ENCODE data around the gene SCAI. TPM values are rescaled to one million over a fixed set of nuclear protein-coding genes. Genes with fewer than 3 reads are reported as not detected.
"Not testable (repeated sequence)": the region's sequence is repeated elsewhere in the genome, so short reads cannot be mapped to it uniquely, and the experiment has no call there.

Gene SCAI
- total RNA-seq, 1 experiment from 2014 or later = 3.9 TPM

- DNase-seq (ENCODE audit: low spot score) = no peak
These were observed 195.5 kb downstream of the SCAI start for GRCh38 chr9:124947727-124948391.

- no peak for DNase-seq (ENCODE audit: low spot score)
These were observed 197.2 kb downstream of the SCAI start for GRCh38 chr9:124946167-124946566.

- DNase-seq (ENCODE audit: low spot score) = peak; percentile 26
These were observed 201.4 kb downstream of the SCAI start for GRCh38 chr9:124941679-124942561.

- peak; percentile 87 for DNase-seq (ENCODE audit: low spot score)
These were observed 202.2 kb downstream of the SCAI start, which contains the start of gene GOLGA1 for GRCh38 chr9:124940894-124941678. Gene GOLGA1, minus strand, starts transcription at chr9:124941083. Its CDS starts 2,372 bp downstream, at chr9:124938711.

- DNase-seq (ENCODE audit: low spot score) = no peak
These were observed 202.8 kb downstream of the SCAI start for GRCh38 chr9:124940521-124940893.

- no peak for DNase-seq (ENCODE audit: low spot score)
These were observed 203.4 kb downstream of the SCAI start for GRCh38 chr9:124939944-124940343.

- DNase-seq (ENCODE audit: low spot score) = no peak
These were observed 209.0 kb downstream of the SCAI start for GRCh38 chr9:124934290-124934689.

- no peak for DNase-seq (ENCODE audit: low spot score)
These were observed 211.0 kb downstream of the SCAI start for GRCh38 chr9:124932333-124932732.

GRCh38 chr9:124929464-124929863 is 213.9 kb downstream of the SCAI start:
- DNase-seq (ENCODE audit: low spot score) = no peak

GRCh38 chr9:124928116-124928515 is 215.2 kb downstream of the SCAI start:
- no peak for DNase-seq (ENCODE audit: low spot score)

GRCh38 chr9:124920394-124920793 is 222.9 kb downstream of the SCAI start:
- not testable (repeated sequence) for DNase-seq (ENCODE audit: low spot score)

- no peak for DNase-seq (ENCODE audit: low spot score)
These were observed 228.4 kb downstream of the SCAI start for GRCh38 chr9:124914753-124915405.

GRCh38 chr9:124913378-124913777 is 229.9 kb downstream of the SCAI start:
- no peak for DNase-seq (ENCODE audit: low spot score)

GRCh38 chr9:124911766-124912165 is 231.6 kb downstream of the SCAI start:
- no peak for DNase-seq (ENCODE audit: low spot score)

GRCh38 chr9:124908098-124908497 is 235.2 kb downstream of the SCAI start:
- no peak for DNase-seq (ENCODE audit: low spot score)

- DNase-seq (ENCODE audit: low spot score) = no peak
These were observed 236.4 kb downstream of the SCAI start for GRCh38 chr9:124906966-124907365.

- DNase-seq (ENCODE audit: low spot score) = no peak
These were observed 243.5 kb downstream of the SCAI start for GRCh38 chr9:124899845-124900244.

- no peak for DNase-seq (ENCODE audit: low spot score)
These were observed 245.5 kb downstream of the SCAI start for GRCh38 chr9:124897570-124898460.

GRCh38 chr9:124894741-124895170 is 248.6 kb downstream of the SCAI start:
- DNase-seq (ENCODE audit: low spot score) = peak; percentile 31

- no peak for DNase-seq (ENCODE audit: low spot score)
These were observed 249.1 kb downstream of the SCAI start for GRCh38 chr9:124894035-124894740.

Measured in H4 (cell line).